ENCODE measurements around the gene HSPA8. TPM values are rescaled to one million over a fixed set of nuclear protein-coding genes. Genes with fewer than 3 reads are reported as not detected.
"Not testable (repeated sequence)": the region's sequence is repeated elsewhere in the genome, so short reads cannot be mapped to it uniquely, and the experiment has no call there.

HSPA8 gene
- total RNA-seq, 2 donors from 2014 or later, result 672 to 817 TPM

GRCh38 chr11:123103326-123103980 lies 41.5 kb upstream of the HSPA8 start:
- Histone ChIP-seq H3K27me3 (no peaks in the 10 kb centered on the region), H3K27ac (peak overlapping the region; percentile 2 to 42), H3K36me3 (no peaks in the 10 kb centered on the region), H3K4me3 (no peak overlapping the region), H3K4me1 (peaks cover 0 to 21% of the 10 kb centered on the region in 2 donors), H3K9me3 (no peaks in the 10 kb centered on the region)
- peak; percentile 49 to 77 for TF ChIP-seq CTCF (IDR thresholded peaks at IDR 0.05)
- DNase-seq (ENCODE audit: low spot score), result peak; percentile 82

- TF ChIP-seq CTCF (IDR thresholded peaks at IDR 0.05), result no peak
- Histone ChIP-seq H3K4me1 (peaks cover 0 to 21% of the 10 kb centered on the region in 2 donors), H3K36me3 (no peaks in the 10 kb centered on the region), H3K27ac (peak overlapping the region; percentile 8 to 32), H3K4me3 (no peak overlapping the region), H3K9me3 (no peaks in the 10 kb centered on the region), H3K27me3 (no peaks in the 10 kb centered on the region)
- DNase-seq (ENCODE audit: low spot score), result no peak
Observed at GRCh38 chr11:123100379-123101085, 38.6 kb upstream of the HSPA8 start.

GRCh38 chr11:123098990-123099389 lies 37.1 kb upstream of the HSPA8 start:
- Histone ChIP-seq H3K27ac (no peak overlapping the region), H3K27me3 (no peaks in the 10 kb centered on the region), H3K4me3 (no peak overlapping the region), H3K4me1 (peaks cover 0 to 21% of the 10 kb centered on the region in 2 donors), H3K9me3 (no peaks in the 10 kb centered on the region), H3K36me3 (no peaks in the 10 kb centered on the region)
- no peak for DNase-seq (ENCODE audit: low spot score)
- TF ChIP-seq CTCF (IDR thresholded peaks at IDR 0.05), result no peak

GRCh38 chr11:123093739-123094138 lies 31.8 kb upstream of the HSPA8 start:
- no peak overlapping the region for H3K27ac ChIP-seq
- no peak for DNase-seq (ENCODE audit: low spot score)
- no peak for TF ChIP-seq CTCF (IDR thresholded peaks at IDR 0.05)
- no peaks in the 10 kb centered on the region for H3K4me1 ChIP-seq
- no peaks in the 10 kb centered on the region for H3K9me3 ChIP-seq
- no peaks in the 10 kb centered on the region for H3K27me3 ChIP-seq
- no peaks in the 10 kb centered on the region for H3K36me3 ChIP-seq
- no peak overlapping the region for H3K4me3 ChIP-seq

GRCh38 chr11:123091506-123091905 lies 29.6 kb upstream of the HSPA8 start:
- H3K4me1 ChIP-seq, result no peaks in the 10 kb centered on the region
- H3K4me3 ChIP-seq, result no peak overlapping the region
- no peak overlapping the region for H3K27ac ChIP-seq
- DNase-seq (ENCODE audit: low spot score), result no peak
- no peaks in the 10 kb centered on the region for H3K36me3 ChIP-seq
- H3K27me3 ChIP-seq, result no peaks in the 10 kb centered on the region
- no peak for TF ChIP-seq CTCF (IDR thresholded peaks at IDR 0.05)
- no peaks in the 10 kb centered on the region for H3K9me3 ChIP-seq

GRCh38 chr11:123090168-123090567 lies 28.2 kb upstream of the HSPA8 start:
- H3K4me3 ChIP-seq; H3K36me3 ChIP-seq; H3K9me3 ChIP-seq; H3K4me1 ChIP-seq; H3K27me3 ChIP-seq; DNase-seq (ENCODE audit: low spot score); H3K27ac ChIP-seq: not testable (repeated sequence)

GRCh38 chr11:123088896-123089295 lies 27.0 kb upstream of the HSPA8 start:
- not testable (repeated sequence) for H3K27ac ChIP-seq; H3K4me1 ChIP-seq; H3K4me3 ChIP-seq; H3K27me3 ChIP-seq; H3K9me3 ChIP-seq; H3K36me3 ChIP-seq; DNase-seq (ENCODE audit: low spot score)

- not testable (repeated sequence) for DNase-seq (ENCODE audit: low spot score); H3K9me3 ChIP-seq; H3K36me3 ChIP-seq; H3K4me3 ChIP-seq; H3K27me3 ChIP-seq; H3K27ac ChIP-seq
- peaks cover 0 to 11% of the 10 kb centered on the region in 2 donors for H3K4me1 ChIP-seq
Observed at GRCh38 chr11:123087657-123088056, 25.7 kb upstream of the HSPA8 start.
